Stimulated activated CD8-positive, alpha-beta memory T cell treated with anti-CD3 and anti-CD28 coated beads, Interleukin-15, amount 100 ng/mL, for 48 hours (primary cell): ENCODE data around the gene ATP8A1.
"Not testable (repeated sequence)": the region's sequence is repeated elsewhere in the genome, so short reads cannot be mapped to it uniquely, and the experiment has no call there.

Source experiments
- DNase-seq, 2 donors: peaks; one replicate each; pipeline ENCODE4 v3.0.0-alpha.2; 2020; ENCODE audit warnings: low read depth in 2 of 2

ATP8A1 gene

GRCh38 chr4:42656944-42657792, at the start of gene ATP8A1:
Gene ATP8A1, minus strand, starts transcription at chr4:42657105. Its CDS starts 232 bp downstream, at chr4:42656873.
- peak; percentile 86 to 93 for DNase-seq

- no peak for DNase-seq
These were observed 49.2 kb upstream of the ATP8A1 start for GRCh38 chr4:42706086-42706485.

GRCh38 chr4:42703813-42704212, 46.9 kb upstream of the ATP8A1 start:
- no peak for DNase-seq

GRCh38 chr4:42702895-42703294, 46.0 kb upstream of the ATP8A1 start:
- DNase-seq, result no peak

DNA sequence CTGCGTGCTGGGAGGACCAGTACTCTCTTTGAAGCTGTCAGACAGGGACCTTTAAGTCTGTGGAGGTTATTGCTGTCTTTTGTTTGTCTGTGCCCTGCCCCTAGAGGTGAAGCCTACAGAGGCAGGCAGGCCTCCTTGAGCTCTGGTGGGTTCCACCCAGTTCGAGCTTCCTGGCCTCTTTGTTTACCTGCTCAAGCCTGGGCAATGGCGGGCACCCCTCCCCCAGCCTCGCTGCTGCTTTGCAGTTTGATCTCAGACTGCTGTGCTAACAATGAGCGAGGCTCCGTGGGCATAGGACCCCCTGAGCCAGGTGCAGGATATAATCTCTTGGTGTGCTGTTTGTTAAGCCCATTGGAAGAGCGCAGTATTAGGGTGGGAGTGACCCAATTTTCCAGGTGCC, 44.9 kb upstream of the ATP8A1 start:
- DNase-seq, result not testable (repeated sequence)

- no peak for DNase-seq
These were observed 33.6 kb upstream of the ATP8A1 start for GRCh38 chr4:42690537-42690936.

- no peak for DNase-seq
These were observed 26.5 kb upstream of the ATP8A1 start for GRCh38 chr4:42683393-42683792.

DNA sequence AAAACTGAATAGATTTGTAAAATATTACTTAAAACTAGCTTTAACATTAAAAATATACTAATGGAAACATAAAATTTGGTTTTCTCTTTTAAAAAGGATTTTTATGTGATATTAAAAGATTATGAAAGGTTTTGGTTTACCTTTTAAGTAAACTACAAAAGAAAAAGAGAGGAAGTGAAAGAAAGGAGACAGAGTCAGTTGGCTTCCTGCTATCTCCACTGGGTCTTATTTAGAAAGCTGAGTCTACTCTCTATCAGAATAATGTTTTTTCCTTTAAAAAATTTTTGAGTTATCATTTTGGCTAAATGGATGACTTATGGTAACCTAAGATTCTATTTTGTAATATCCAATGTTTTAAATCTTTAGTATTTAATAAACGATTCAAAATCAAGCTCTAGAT, 21.6 kb upstream of the ATP8A1 start:
- no peak for DNase-seq

- DNase-seq, result no peak
These were observed 19.4 kb upstream of the ATP8A1 start for GRCh38 chr4:42676066-42676951.

DNA sequence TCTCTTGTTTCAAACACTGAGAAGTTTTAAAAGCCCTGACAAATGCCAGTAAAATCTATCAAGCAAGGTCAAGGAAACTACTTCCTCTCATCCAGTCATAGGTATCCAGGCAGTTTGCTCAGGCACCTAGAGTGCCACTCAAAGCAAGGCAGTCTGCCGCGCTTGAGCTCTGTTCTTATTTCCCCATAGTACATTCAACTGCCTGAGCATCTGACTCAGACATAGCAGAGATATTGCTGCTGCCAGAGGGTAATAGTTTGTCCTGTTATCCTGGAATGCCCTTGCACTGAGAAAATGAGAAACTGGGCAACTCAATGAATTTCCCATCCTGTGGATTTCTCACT, 16.1 kb upstream of the ATP8A1 start:
- peak in 1 of 2 donors; percentile 12 for DNase-seq

DNA sequence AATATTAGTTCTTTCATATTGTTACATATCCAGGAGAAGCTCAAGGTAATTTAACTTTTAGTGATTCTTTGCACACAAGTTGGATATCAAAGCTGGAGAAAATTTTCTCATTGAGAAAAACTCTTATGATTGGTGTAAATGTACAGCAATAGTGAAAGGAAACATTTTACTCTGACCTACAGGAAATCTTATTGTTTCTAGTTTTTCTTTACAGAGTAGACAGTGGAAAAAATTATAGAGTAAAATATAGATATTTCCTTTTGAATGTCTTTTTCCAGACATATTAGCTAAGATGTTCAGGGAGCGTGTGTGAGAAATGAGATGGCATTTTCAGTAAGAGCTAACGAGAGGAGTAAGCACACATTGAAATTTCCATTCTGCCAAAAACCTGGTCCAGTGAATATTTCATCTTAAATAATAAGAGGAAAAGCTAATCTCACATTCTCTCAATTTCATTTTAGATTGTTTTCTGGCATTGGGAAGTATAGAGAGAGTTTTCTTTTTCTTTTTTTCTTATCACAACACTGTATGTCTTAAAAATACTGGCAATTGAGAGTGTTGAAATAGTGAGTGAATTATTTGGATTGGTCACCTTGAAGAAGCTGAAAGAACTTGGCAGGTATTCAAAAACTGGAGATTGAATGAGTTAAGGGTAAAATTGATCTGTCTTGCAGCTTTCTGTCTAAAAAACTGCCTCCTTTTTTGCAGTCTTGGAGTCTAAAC, 15.6 kb upstream of the ATP8A1 start:
- DNase-seq, result no peak

DNA sequence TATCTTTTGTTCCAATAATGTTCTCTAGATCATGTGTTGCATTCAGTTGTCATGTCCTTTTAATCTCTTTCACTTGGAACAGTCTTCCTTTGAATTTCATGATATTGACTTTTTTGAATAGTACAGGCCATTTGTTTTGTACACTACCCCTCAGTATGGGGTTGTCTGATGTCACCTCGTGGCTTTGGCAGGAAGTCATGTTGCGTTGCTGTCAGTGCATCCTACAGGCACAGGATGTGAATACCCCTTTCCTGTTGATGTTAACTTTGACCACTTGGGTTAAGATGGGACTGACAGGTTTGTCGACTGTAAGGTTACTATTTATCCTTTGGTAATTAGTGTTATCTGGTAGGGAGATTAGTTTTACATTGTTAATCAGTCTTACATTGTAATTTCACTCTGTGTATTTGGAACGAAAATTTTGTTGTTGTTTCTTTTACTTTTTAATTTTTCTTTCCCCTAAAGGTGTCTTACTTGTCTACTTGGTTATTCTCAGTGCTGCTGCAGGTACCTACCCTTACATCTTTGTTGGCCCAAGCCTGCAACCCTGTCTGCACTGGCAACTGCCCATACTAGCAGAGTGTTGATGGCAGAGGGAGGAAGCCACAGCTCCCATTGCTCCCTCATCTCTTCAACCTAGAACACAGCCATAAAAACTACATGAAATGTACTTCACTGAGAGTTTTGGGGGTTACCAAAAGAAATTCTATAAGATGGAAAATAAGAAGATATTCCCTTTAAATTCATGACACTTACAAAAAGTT, 14.7 kb upstream of the ATP8A1 start:
- DNase-seq, result peak; percentile 26 to 54

DNA sequence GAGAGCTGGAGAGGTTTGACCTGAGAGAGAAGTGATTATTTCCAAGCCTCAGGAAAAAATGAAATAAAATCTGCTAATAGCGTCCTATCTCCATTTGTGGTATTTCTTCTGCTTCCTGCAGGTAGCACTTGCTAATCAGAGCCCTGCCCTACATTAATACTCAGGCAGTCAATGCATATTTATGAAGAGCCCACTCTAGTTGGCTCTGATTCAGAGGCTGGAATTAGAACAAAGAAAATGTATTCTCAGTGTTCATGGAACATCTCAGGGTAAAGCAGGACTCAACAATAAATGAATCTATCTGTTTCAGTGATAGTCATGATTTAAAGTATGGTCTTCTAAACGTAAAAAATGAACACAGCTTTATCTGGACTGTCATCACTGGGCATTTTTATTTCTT, 1.4 kb upstream of the ATP8A1 start:
- no peak for DNase-seq

- DNase-seq, result no peak
These were observed 294 bp downstream of the ATP8A1 start for GRCh38 chr4:42656679-42656943.

DNA sequence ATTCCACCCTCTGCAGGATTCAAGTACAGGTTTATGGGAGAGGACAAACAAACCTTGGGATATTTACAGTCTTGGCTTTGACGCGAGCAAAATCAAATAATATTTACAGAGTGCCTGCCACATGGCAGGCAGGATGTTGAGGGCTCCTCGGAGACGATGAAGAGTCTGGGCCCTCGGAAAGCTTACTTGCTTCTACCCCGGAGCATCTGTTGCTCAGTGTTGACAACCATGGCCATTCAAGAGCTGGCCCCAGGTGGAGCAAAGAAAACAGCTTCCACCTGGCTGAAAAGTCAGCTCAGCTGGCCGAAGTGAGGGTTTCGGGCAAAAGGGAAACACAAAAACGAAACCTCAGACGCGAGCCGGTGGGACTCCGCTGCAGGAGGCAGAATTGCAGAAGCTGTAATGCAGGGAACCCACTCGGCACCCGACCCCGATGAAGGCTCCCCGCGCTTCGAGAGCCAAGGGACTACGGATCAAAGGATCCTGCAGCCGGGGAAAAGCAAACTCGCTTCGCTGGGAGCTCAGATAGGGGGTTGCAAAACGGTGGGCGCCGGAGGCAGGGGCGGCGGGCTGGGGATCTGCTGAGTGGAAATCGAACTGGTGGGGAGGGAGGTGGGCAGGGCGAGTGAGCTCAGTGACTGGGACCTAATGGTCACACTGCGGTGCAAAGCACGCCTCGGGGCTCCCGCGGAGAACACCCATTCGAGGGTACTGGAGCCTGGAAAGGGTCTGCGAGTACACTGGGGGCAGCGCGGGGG, 805 bp downstream of the ATP8A1 start:
- DNase-seq, result peak; percentile 15 to 18

DNA sequence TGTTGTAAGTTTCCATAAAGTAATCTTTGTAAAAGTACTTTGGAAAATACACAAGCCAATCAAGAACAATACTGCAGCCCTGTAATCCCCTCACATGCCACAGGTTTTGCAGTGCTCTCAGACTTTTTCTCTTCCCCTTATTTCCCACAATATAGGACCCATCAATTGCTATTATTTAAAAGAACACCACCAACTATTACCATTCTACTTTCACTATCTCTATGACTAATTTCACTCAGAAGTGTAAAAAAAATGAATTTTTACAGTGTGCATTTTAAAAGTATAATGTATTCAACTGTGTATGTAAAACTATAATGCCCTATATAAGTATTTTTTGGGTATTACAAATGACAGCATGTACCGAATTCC, 1.7 kb downstream of the ATP8A1 start:
- no peak for DNase-seq

DNA sequence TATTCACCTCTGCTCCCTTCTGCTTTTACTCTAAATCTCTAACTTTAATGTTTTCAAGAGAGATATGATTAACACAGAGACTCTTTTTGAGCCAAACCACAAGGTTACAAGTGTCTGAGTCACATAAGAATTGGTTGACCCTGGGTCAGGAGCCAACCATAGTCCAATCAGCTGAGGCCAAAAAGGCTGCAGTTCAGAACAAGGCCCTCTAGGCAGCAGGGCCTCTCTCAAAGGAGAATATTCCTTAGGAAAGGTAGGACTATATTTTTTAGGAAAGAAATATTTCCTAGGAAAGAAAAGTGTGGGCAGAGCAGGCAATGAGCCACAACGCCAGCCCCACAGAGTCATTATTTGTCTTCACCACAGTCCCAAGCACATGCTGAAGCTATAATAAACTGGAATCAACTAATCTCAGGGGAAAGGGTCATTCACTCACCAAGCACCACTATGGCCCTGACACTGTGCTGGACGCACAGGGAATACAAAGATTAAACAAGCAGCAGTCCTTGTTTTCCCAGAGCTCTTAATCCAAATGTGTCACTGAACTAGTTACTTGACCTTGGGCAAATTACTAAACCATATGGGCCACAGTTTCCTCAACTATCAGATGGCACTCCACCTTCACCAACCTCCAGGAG, 2.2 kb downstream of the ATP8A1 start:
- peak in 1 of 2 donors; percentile 20 for DNase-seq

- DNase-seq, result no peak
These were observed 3.0 kb downstream of the ATP8A1 start for GRCh38 chr4:42653626-42654560.

- DNase-seq, result not testable (repeated sequence)
These were observed 4.2 kb downstream of the ATP8A1 start for GRCh38 chr4:42652529-42653231.
